RWPE1 (cell line): ENCODE measurements around the gene LRRC32.

ENCODE experiments used
- CTCF ChIA-PET: fragments of 350-600 bp; sonication (Branson Sonifier 250); formaldehyde crosslinking; extraction: SDS; loops from one replicate; lab custom pipeline; 2021; lab: Yijun Ruan, JAX
- POLR2A ChIA-PET: fragments of 400-600 bp; formaldehyde crosslinking; extraction: SDS; loops from one replicate; lab custom pipeline; 2020; ENCODE audit warnings: antibody characterized with exemption; ENCODE audit not compliant: low non-redundant PET; lab: Yijun Ruan, JAX
- DNase-seq: peaks from one replicate; pipeline ENCODE4 v3.0.0; 2012; ENCODE audit warnings: low spot score
- H3K27ac ChIP-seq: fragments of 450-650 bp; 2 replicates; pipeline ENCODE4 v1.5.1; 2017
- CTCF ChIP-seq: fragments of 450-650 bp; conservative IDR thresholded peaks from 2 replicates; pipeline ENCODE4 v1.5.1; 2017; ENCODE audit warnings: low read depth, mild to moderate bottlenecking

The LRRC32 gene

GRCh38 chr11:76663486-76663810 is 7.1 kb downstream of the LRRC32 start:
- POLR2A ChIA-PET: no interaction called here
- CTCF ChIA-PET: interaction anchor here (0.6 kb wide), 1 partner anchor 23 kb away, joined by 4 read pairs; no protein-coding TSS in a partner anchor
- no peak for DNase-seq
- no peak overlapping the region for H3K27ac ChIP-seq
- no peak for TF ChIP-seq CTCF

- H3K27ac ChIP-seq: no peak overlapping the region
- DNase-seq: no peak
- no peak for TF ChIP-seq CTCF
- CTCF ChIA-PET: interaction anchor here (0.6 kb wide), 1 partner anchor 23 kb away, joined by 4 read pairs; no protein-coding TSS in a partner anchor
- POLR2A ChIA-PET: no interaction called here
These were observed 7.7 kb downstream of the LRRC32 start for GRCh38 chr11:76662656-76663485.

- no peak for DNase-seq
- POLR2A ChIA-PET: no interaction called here
- no peak overlapping the region for H3K27ac ChIP-seq
- TF ChIP-seq CTCF: no peak
- CTCF ChIA-PET: no interaction called here
These were observed 8.6 kb downstream of the LRRC32 start for GRCh38 chr11:76661834-76662434.

GRCh38 chr11:76661306-76661751 is 9.2 kb downstream of the LRRC32 start:
- no peak for DNase-seq
- ChIA-PET CTCF (no interaction called here), POLR2A (no interaction called here)
- TF ChIP-seq CTCF: no peak
- no peak overlapping the region for H3K27ac ChIP-seq

- CTCF ChIA-PET: no interaction called here
These were observed 9.8 kb downstream of the LRRC32 start for GRCh38 chr11:76660533-76661305.

More at GRCh38 chr11:76660533-76661305, 9.8 kb downstream of the LRRC32 start:
- POLR2A ChIA-PET: no interaction called here
- TF ChIP-seq CTCF: no peak
- no peak for DNase-seq
- H3K27ac ChIP-seq: no peak overlapping the region
